ENCODE results near the gene TEAD2. TPM values are rescaled to one million over a fixed set of nuclear protein-coding genes. Genes with fewer than 3 reads are reported as not detected.

TEAD2 gene
- total and polyA plus RNA-seq, 9 donors = 27.8 to 63.1 (median 41.6) TPM

- intact Hi-C loops (cut with DNase I) = no loop called here
- Histone ChIP-seq H3K4me3 (peak overlapping the region; percentile 48), H3K4me1 (ENCODE audit: insufficient read depth) (peaks cover 8% of the 10 kb centered on the region), H3K36me3 (no peaks in the 10 kb centered on the region), H3K27me3 (no peaks in the 10 kb centered on the region), H3K9me3 (no peaks in the 10 kb centered on the region), H3K27ac (peak overlapping the region; percentile 69 to 93)
- TF ChIP-seq POLR2A (IDR thresholded peaks at IDR 0.05) (no peak), CTCF (IDR thresholded peaks at IDR 0.05) (no peak), EP300 (IDR thresholded peaks at IDR 0.05) (no peak)
- 6 to 14% (median 7%) methylated on average over 36 of the region's 36 CpGs for WGBS, 3 donors
- DNase-seq = peak; percentile 74 to 88 (median 82)
These were observed 21.9 kb downstream of the TEAD2 start for GRCh38 chr19:49340069-49340864.

GRCh38 chr19:49339301-49340068, 22.7 kb downstream of the TEAD2 start:
- intact Hi-C loops (cut with DNase I) = no loop called here
- no peaks in the 10 kb centered on the region for H3K36me3 ChIP-seq
- H3K4me1 ChIP-seq (ENCODE audit: insufficient read depth) = peaks cover 8% of the 10 kb centered on the region
- peak; percentile 87 to 93 (median 90) for DNase-seq
- H3K9me3 ChIP-seq = no peaks in the 10 kb centered on the region
- H3K27ac ChIP-seq = peak overlapping the region; percentile 69 to 93
- TF ChIP-seq POLR2A (IDR thresholded peaks at IDR 0.05) (peak; percentile 80), EP300 (IDR thresholded peaks at IDR 0.05) (no peak), CTCF (IDR thresholded peaks at IDR 0.05) (no peak)
- WGBS, 3 donors = 1% methylated on average over 28 to 47 of the region's 47 CpGs
- H3K4me3 ChIP-seq = peak overlapping the region; percentile 48
- no peaks in the 10 kb centered on the region for H3K27me3 ChIP-seq

- peak overlapping the region; percentile 48 for H3K4me3 ChIP-seq
- no peaks in the 10 kb centered on the region for H3K9me3 ChIP-seq
- intact Hi-C loops (cut with DNase I) = no loop called here
- no peak for TF ChIP-seq CTCF (IDR thresholded peaks at IDR 0.05)
- TF ChIP-seq EP300 (IDR thresholded peaks at IDR 0.05) = no peak
- TF ChIP-seq POLR2A (IDR thresholded peaks at IDR 0.05) = no peak
- peak overlapping the region in 1 of 2 donors; percentile 93 for H3K27ac ChIP-seq
- H3K36me3 ChIP-seq = no peaks in the 10 kb centered on the region
- H3K4me1 ChIP-seq (ENCODE audit: insufficient read depth) = peaks cover 8% of the 10 kb centered on the region
- peak; percentile 85 to 89 (median 88) for DNase-seq
- H3K27me3 ChIP-seq = no peaks in the 10 kb centered on the region
- 3 to 10% (median 5%) methylated on average over 30 of the region's 30 CpGs for WGBS, 3 donors
These were observed 23.4 kb downstream of the TEAD2 start for GRCh38 chr19:49338691-49339300.

DNA sequence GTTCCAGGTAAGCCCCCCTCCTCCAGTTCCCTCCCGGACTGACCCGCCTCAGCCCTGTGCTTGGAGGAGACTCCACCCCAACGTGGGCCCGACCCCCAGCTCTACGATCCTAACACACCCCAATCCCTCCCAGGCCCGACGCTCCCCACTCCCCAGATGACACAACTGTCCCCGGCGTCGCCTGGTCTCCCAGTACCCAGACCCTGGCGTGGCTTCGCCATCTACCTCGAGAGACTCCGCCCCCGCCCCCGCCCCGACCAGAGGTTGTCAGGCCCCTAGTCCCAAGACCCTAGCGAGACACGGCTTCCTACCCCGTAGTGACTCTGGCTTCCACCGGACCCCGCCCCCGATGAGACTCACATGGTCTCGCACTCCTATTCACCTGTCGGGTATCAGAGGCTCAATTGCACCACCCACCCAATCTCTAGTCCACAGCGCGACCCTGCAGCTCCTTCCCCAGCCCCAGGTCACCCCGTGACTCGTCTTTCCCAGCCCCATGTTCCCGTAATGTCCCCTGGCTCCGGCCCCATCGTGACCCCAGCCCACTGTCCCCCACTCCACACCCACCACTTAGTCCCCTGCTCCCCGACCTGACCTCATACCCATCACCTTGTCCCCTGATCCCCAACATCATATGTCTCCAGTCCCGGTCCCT, 24.1 kb downstream of the TEAD2 start:
- Histone ChIP-seq H3K27me3 (no peaks in the 10 kb centered on the region), H3K36me3 (no peaks in the 10 kb centered on the region), H3K9me3 (no peaks in the 10 kb centered on the region), H3K4me1 (ENCODE audit: insufficient read depth) (peaks cover 8% of the 10 kb centered on the region), H3K4me3 (peak overlapping the region; percentile 48), H3K27ac (peak overlapping the region in 1 of 2 donors; percentile 93)
- 11 to 30% (median 16%) methylated on average over 34 of the region's 34 CpGs for WGBS, 3 donors
- TF ChIP-seq POLR2A (IDR thresholded peaks at IDR 0.05) (no peak), CTCF (IDR thresholded peaks at IDR 0.05) (no peak), EP300 (IDR thresholded peaks at IDR 0.05) (no peak)
- DNase-seq = peak in 3 of 5 donors; percentile 30 to 45 (median 44)
- intact Hi-C loops (cut with DNase I) = no loop called here

Data from ovary (tissue), 9 donors.